Kidney epithelial cell (primary cell): ENCODE results near the gene MXD3. TPM values are rescaled to one million over a fixed set of nuclear protein-coding genes. Genes with fewer than 3 reads are reported as not detected.

Source experiments
- DNase-seq: peaks from one replicate; pipeline ENCODE4 v3.0.0-alpha.2; 2010; ENCODE audit warnings: low read depth
- H3K27me3 ChIP-seq: 2 replicates; pipeline ENCODE4 v1.6.0; 2011; ENCODE audit warnings: low read length; ENCODE audit not compliant: control insufficient read depth, insufficient read depth
- H3K36me3 ChIP-seq: 2 replicates; pipeline ENCODE4 v1.5.1; 2011; ENCODE audit warnings: low read length; ENCODE audit not compliant: control insufficient read depth, insufficient read depth
- H3K4me3 ChIP-seq: 2 replicates; pipeline ENCODE4 v1.5.1; 2011; ENCODE audit warnings: low read depth, mild to moderate bottlenecking, control low read depth, low read length
- total RNA-seq: library from RNA; depleted of rRNA; stranded (reverse); fragments of >200 nt; gene quantifications from 2 replicates; pipeline ENCODE4 v1.2.3, GENCODE V29; 2015
- TF ChIP-seq, protein P1 (sequence below): IDR thresholded peaks from 2 replicates; pipeline ENCODE4 v1.5.1; 2011; ENCODE audit warnings: mild to moderate bottlenecking, moderate library complexity, low read length, control low read depth, inconsistent platforms; ENCODE audit not compliant: insufficient read depth, poor library complexity, severe bottlenecking

The MXD3 gene
- total RNA-seq, 1 donor from 2014 or later, result 6.6 TPM

DNA sequence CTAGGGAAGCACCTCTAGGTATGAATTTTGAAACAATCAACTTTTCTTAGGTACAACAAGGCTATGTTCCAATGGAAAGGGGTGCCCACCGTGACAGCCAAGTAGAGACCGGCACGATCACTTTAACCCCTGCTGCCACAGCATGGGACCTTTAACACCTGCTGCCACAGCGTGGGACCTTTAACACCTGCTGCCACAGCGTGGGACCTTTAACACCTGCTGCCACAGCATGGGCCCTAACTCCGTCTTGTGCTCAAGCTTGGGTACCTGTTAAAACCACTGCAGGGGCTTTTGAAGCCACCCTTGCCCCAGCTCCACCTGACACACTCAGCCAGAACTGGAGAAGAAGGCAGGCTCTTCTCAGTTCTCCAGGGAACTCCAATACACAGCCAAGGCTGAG is 18.2 kb upstream of the MXD3 start:
- no peaks in the 10 kb centered on the region for H3K27me3 ChIP-seq
- no peak for DNase-seq
- H3K4me3 ChIP-seq, result no peak overlapping the region
- H3K36me3 ChIP-seq, result peaks cover 7% of the 10 kb centered on the region
- TF ChIP-seq, protein P1, sequence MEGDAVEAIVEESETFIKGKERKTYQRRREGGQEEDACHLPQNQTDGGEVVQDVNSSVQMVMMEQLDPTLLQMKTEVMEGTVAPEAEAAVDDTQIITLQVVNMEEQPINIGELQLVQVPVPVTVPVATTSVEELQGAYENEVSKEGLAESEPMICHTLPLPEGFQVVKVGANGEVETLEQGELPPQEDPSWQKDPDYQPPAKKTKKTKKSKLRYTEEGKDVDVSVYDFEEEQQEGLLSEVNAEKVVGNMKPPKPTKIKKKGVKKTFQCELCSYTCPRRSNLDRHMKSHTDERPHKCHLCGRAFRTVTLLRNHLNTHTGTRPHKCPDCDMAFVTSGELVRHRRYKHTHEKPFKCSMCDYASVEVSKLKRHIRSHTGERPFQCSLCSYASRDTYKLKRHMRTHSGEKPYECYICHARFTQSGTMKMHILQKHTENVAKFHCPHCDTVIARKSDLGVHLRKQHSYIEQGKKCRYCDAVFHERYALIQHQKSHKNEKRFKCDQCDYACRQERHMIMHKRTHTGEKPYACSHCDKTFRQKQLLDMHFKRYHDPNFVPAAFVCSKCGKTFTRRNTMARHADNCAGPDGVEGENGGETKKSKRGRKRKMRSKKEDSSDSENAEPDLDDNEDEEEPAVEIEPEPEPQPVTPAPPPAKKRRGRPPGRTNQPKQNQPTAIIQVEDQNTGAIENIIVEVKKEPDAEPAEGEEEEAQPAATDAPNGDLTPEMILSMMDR, result no peak

DNA sequence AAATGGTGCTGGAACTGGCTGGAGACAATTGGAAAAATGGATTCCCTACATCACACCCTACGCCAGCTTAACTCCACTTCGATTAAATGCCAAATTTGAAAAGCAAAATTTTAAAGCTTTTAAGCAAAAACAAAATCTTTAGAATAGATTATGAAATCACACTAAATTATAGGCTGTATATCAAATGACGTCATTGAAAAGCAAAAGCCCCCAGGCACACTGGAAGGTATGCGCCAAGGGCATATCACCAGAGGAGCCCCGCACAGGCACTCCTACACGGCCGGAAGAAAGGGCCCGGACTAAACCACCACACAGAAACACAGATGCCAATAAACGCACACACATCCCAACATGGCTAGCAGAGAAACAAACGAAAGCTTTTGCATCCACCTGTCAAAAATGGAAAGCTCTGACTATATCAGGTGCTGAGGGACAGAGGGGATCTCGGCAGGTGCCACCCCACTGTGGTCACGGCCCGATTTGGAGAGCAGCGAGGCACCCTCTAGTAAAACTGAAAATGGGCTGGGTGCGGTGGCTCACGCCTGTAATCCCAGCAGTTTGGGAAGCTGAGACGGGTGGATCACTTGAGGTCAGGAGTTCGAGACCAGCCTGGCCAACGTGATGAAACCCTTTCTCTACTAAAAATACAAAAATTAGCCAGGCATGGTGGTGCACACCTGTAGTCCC is 17.0 kb upstream of the MXD3 start:
- Histone ChIP-seq H3K27me3 (no peaks in the 10 kb centered on the region), H3K4me3 (no peak overlapping the region), H3K36me3 (peaks cover 4% of the 10 kb centered on the region)
- TF ChIP-seq, protein P1, result no peak
- no peak for DNase-seq

DNA sequence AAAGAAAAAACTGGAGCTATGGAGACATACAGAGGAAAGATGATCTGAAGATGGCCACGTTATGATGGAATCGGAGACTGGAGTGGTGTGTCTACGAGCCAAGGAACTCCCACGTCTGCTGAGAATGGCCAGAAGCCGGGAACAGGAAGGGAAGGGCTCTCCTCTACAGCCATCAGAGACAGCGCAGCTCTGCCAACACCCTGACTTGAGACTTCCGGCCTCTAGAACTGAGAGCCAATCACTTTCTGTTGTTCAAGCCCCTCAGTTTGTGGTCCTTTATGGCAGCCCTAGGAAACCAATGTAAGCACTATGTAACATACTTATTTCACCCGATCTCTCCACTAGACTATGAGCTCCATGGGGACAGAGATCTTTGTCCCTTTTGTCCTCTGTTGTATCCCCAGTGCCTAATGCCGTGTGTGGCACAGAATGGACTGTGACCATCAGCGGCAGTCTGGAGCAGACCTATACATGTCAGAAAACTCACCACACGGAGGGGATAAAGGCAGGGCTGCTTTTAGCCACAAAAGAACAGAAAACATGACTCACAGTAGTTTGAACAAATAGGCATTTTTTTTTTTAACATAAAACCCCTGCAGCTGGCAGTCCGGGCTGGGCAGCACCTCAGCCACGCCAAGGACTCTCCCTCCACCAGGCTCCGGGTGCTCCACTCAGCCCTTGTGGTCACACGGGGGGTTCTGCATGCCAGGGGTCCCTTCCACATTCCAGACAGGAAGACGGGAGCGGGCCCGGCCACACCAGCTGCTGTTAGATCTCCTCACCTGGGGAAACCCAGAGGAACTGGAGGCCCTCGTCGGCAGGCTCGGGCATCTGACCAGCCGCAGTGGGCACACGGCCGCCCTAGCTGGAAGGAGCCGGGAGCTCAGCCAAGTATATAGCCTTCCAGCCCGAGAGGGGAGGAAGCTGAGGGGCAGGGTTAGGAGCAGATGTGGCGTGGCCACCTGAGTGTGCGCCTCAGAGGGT is 16.1 kb upstream of the MXD3 start:
- H3K36me3 ChIP-seq, result peaks cover 2% of the 10 kb centered on the region
- no peak overlapping the region for H3K4me3 ChIP-seq
- DNase-seq, result peak; percentile 67
- no peaks in the 10 kb centered on the region for H3K27me3 ChIP-seq
- TF ChIP-seq, protein P1, result no peak

DNA sequence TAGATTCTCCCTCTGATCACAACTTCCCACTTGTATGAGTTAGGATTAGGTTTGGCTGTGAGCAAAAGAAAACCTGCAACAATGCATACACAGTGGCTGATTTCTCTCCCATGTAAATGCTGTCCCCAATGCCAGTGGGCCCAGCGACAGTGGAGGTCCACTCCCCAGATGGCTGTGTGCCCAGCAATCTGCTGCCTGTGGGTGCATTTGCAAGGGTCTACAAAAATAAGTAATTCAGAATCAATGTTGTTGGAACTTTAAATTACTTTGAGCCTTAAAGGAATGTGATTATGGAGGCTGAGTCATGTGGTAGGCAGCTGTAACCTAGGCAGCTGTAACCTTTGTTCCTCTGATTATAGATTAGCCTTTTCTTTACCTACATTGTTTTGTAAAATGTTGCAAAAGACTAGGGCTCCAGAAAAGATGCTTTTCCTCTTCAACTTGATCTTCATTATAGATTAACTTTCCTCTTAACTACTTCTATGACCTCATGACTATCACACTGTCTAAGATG is 14.2 kb upstream of the MXD3 start:
- TF ChIP-seq, protein P1, result no peak
- DNase-seq, result no peak
- Histone ChIP-seq H3K27me3 (no peaks in the 10 kb centered on the region), H3K4me3 (no peak overlapping the region), H3K36me3 (peaks cover 2% of the 10 kb centered on the region)

DNA sequence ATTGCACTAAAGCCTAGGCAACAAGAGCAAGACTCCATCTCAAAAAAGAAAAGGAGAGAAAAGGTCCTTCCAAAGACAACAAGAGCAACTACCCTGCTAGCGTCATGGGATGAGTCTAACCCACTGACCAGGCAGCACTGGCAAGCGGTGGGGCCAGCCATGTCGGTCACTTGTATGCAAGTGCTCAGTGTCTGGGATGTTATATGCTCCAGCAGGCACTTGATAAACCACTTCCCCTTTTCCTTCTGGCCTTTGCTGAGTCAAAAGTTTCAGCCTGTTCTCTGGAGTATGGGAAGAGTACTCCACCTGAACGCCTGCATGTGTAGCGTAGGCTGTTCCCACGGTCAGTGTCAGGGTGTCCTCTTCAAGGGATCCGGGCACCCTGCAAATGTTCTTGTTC is 9.2 kb upstream of the MXD3 start:
- no peak for DNase-seq
- TF ChIP-seq, protein P1, result no peak
- Histone ChIP-seq H3K4me3 (no peak overlapping the region), H3K36me3 (peaks cover 1% of the 10 kb centered on the region), H3K27me3 (no peaks in the 10 kb centered on the region)
